Osteoblast (primary cell): Measurements from ENCODE around the gene ATP6V1F. TPM values are rescaled to one million over a fixed set of nuclear protein-coding genes. Genes with fewer than 3 reads are reported as not detected.

Experiments
- DNase-seq: peaks from one replicate; pipeline ENCODE4 v3.0.0; 2011; ENCODE audit warnings: low spot score, mixed read lengths; ENCODE audit not compliant: insufficient read length; ENCODE audit errors: missing footprints
- H2AFZ ChIP-seq: 2 replicates; pipeline ENCODE4 v1.6.0; 2011; ENCODE audit warnings: mild to moderate bottlenecking, low read length
- H3K27ac ChIP-seq: 2 replicates; pipeline ENCODE4 v1.5.1; 2011; ENCODE audit warnings: mild to moderate bottlenecking, low read depth, low read length, moderate library complexity
- H3K27me3 ChIP-seq: 2 replicates; pipeline ENCODE4 v1.6.0; 2012; ENCODE audit warnings: mild to moderate bottlenecking, control low read depth, inconsistent platforms, low read length, moderate library complexity; ENCODE audit not compliant: insufficient read depth
- H3K36me3 ChIP-seq: 2 replicates; pipeline ENCODE4 v1.5.1; 2011; ENCODE audit warnings: mild to moderate bottlenecking, low read length, control low read depth, moderate library complexity; ENCODE audit not compliant: insufficient read depth
- H3K4me1 ChIP-seq: 2 replicates; pipeline ENCODE4 v1.5.1; 2011; ENCODE audit warnings: mild to moderate bottlenecking, low read length, control low read depth, moderate library complexity; ENCODE audit not compliant: insufficient read depth
- H3K4me2 ChIP-seq: 2 replicates; pipeline ENCODE4 v1.6.0; 2011; ENCODE audit warnings: mild to moderate bottlenecking, low read length; ENCODE audit not compliant: insufficient read depth
- H3K4me3 ChIP-seq: fragments of 200-600 bp; sonication (generic); 3 replicates; pipeline ENCODE4 v1.5.1; 2012; ENCODE audit warnings: mild to moderate bottlenecking, low read length, inconsistent platforms; ENCODE audit not compliant: insufficient read depth
- H3K79me2 ChIP-seq: 2 replicates; pipeline ENCODE4 v1.6.0; 2012; ENCODE audit warnings: mild to moderate bottlenecking, low read length, control low read depth, inconsistent platforms; ENCODE audit not compliant: insufficient read depth
- H3K9me3 ChIP-seq: 2 replicates; pipeline ENCODE4 v1.5.1; 2011; ENCODE audit warnings: low read depth, low read length, control low read depth
- H4K20me1 ChIP-seq: 2 replicates; pipeline ENCODE4 v1.6.0; 2012; ENCODE audit warnings: mild to moderate bottlenecking, low read length, control low read depth; ENCODE audit not compliant: insufficient read depth
- total RNA-seq: library from RNA; depleted of rRNA; stranded (reverse); fragments of >200 nt; gene quantifications from 2 replicates; pipeline ENCODE4 v1.2.3, GENCODE V29; 2012
- TF ChIP-seq, protein P1 (sequence below): IDR thresholded peaks from 2 replicates; pipeline ENCODE4 v1.5.1; 2011; ENCODE audit warnings: mild to moderate bottlenecking, low read depth, low read length, moderate library complexity; ENCODE audit errors: extremely low read depth

Gene ATP6V1F
- total RNA-seq, 1 donor = 91.9 TPM

DNA sequence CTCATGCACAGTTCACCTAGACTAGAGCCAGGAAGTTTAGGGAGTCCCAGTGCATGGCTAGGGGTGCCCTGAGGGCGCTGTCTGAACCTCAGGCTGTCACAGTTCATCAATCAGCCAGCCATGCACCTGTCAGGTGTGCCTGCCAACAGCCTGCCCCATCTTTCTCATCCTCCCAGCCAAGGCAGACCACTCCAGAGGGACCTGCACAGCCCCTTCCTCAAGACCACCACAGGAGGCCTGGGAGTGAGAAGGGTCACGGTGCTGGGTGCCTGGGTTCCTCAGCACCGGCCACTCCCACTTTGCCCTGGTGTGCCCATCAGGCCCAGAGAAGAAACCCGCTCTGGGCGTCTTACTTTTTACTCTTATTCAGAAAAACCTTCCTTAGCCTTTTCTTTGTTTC is 8.4 kb downstream of the ATP6V1F start:
- Histone ChIP-seq H3K36me3 (no peaks in the 10 kb centered on the region), H3K9me3 (no peaks in the 10 kb centered on the region), H3K4me2 (no peak overlapping the region), H3K27ac (no peak overlapping the region), H3K27me3 (peaks cover 11% of the 10 kb centered on the region), H2AFZ (no peak overlapping the region), H3K79me2 (no peaks in the 10 kb centered on the region), H3K4me1 (no peaks in the 10 kb centered on the region), H4K20me1 (peaks cover 17% of the 10 kb centered on the region), H3K4me3 (no peak overlapping the region)
- TF ChIP-seq, protein P1, sequence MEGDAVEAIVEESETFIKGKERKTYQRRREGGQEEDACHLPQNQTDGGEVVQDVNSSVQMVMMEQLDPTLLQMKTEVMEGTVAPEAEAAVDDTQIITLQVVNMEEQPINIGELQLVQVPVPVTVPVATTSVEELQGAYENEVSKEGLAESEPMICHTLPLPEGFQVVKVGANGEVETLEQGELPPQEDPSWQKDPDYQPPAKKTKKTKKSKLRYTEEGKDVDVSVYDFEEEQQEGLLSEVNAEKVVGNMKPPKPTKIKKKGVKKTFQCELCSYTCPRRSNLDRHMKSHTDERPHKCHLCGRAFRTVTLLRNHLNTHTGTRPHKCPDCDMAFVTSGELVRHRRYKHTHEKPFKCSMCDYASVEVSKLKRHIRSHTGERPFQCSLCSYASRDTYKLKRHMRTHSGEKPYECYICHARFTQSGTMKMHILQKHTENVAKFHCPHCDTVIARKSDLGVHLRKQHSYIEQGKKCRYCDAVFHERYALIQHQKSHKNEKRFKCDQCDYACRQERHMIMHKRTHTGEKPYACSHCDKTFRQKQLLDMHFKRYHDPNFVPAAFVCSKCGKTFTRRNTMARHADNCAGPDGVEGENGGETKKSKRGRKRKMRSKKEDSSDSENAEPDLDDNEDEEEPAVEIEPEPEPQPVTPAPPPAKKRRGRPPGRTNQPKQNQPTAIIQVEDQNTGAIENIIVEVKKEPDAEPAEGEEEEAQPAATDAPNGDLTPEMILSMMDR = no peak
- DNase-seq = no peak

DNA sequence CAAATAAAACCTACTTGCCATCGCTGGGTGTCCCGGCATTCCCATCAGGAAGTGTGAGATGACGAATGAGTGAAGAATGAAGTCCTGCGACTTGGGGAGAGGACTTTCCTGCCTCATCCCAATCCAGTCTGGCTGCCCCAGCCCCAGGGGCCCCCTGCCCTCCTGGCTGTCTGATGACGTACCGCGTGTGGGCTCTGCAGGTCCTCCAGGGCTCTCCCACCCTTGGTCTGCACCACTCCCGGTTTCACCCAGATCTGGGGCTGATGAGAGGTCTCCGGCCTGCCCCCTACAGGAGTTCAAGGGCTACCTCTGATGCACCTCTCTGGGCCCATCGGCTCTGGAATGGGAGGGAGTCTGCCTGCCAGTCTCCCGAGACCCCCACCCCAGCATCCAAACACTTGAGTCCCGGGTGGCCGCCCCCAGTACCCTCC is 9.8 kb downstream of the ATP6V1F start:
- TF ChIP-seq, protein P1 = no peak
- no peak for DNase-seq

DNA sequence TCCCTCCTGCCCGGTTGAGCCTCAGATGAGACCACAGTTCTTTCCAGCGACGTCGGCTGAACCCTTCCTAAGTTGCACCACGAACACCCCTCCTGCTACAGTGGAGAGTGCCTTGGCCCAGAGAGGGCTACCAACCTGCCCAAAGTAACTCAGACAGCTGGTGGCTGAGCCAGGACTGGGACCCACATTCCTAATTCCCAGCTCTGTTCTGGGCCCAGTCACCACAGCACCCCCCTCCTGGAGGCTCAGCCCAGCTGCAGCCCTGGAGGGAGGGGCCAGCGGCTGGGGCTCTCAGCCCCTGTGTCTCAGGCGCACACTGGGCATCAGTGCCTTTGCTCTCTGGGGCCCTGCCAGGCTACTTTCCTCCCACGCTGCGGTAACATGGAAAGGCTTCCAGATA is 10.6 kb downstream of the ATP6V1F start:
- H3K4me3 ChIP-seq = no peak overlapping the region
- DNase-seq = no peak
- H3K27me3 ChIP-seq = peaks cover 11% of the 10 kb centered on the region
- no peak overlapping the region for H2AFZ ChIP-seq
- H3K36me3 ChIP-seq = no peaks in the 10 kb centered on the region
- TF ChIP-seq, protein P1 = no peak
- H3K9me3 ChIP-seq = no peaks in the 10 kb centered on the region
- no peaks in the 10 kb centered on the region for H3K4me1 ChIP-seq
- peaks cover 6% of the 10 kb centered on the region for H4K20me1 ChIP-seq
- H3K4me2 ChIP-seq = no peak overlapping the region
- H3K79me2 ChIP-seq = no peaks in the 10 kb centered on the region
- H3K27ac ChIP-seq = no peak overlapping the region

More for the DNA sequence above, 9.8 kb downstream of the ATP6V1F start:
- H3K27ac ChIP-seq = no peak overlapping the region
- H3K4me3 ChIP-seq = no peak overlapping the region
- peaks cover 12% of the 10 kb centered on the region for H4K20me1 ChIP-seq
- peaks cover 11% of the 10 kb centered on the region for H3K27me3 ChIP-seq
- no peaks in the 10 kb centered on the region for H3K79me2 ChIP-seq
- no peak overlapping the region for H2AFZ ChIP-seq
- no peaks in the 10 kb centered on the region for H3K4me1 ChIP-seq
- H3K4me2 ChIP-seq = no peak overlapping the region
- H3K9me3 ChIP-seq = no peaks in the 10 kb centered on the region
- H3K36me3 ChIP-seq = no peaks in the 10 kb centered on the region

DNA sequence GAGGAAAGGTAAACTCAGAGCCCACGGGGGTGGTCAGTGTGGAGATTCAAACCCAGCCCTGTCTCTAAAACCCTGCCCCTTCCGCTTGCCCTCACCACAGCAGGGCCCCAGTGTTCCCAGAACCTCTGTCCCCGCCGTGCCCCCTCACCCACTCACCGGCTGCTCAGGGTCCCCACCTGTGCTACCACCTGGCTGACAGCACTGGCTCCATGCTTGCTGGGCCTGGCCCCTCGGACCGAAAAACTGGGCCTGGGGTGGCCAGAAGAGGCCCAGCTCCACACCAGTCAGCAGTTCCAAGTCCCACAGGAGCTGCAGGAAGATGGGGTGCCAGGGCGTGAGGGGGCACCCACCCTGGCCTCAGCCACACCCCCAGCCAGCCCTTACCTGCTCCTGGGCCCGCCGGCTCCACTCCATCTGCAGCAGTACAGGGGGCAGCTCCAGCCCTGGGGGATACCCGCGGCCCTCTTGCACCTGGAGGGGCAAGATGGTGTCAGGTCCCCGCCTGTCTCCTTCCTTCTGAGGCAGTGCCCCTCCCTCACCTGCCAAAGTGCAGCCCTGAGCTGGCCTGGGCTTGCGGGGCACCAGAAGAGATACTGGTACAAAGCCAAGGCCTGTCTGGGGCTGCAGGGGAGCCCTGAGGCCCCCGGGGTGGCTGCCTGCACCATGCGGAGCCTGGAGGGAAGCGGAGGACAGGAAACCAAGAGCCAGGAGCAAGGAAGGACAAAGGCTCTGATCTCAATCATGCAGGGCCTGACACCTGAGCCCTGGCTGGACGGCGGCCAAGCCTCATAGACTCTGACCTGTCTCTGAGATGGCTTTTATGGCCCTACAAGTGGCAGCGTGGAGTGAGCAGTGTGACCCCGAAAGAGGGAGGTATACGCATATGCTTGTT is 11.7 kb downstream of the ATP6V1F start:
- Histone ChIP-seq H3K9me3 (no peaks in the 10 kb centered on the region), H3K27me3 (peaks cover 7% of the 10 kb centered on the region), H3K4me2 (no peak overlapping the region), H3K4me1 (no peaks in the 10 kb centered on the region), H3K79me2 (no peaks in the 10 kb centered on the region), H3K4me3 (no peak overlapping the region), H4K20me1 (no peaks in the 10 kb centered on the region), H2AFZ (no peak overlapping the region), H3K36me3 (no peaks in the 10 kb centered on the region), H3K27ac (no peak overlapping the region)
- peak; percentile 58 for DNase-seq
- TF ChIP-seq, protein P1 = no peak
